HG03460 (cell line): ENCODE measurements around the gene PLEKHA4.
"Not testable (repeated sequence)": the region's sequence is repeated elsewhere in the genome, so short reads cannot be mapped to it uniquely, and the experiment has no call there.

ENCODE experiments used
- ATAC-seq: cut with Tn5 transposase; IDR thresholded peaks from one replicate; pipeline ENCODE4 v1.9.1; 2021; ENCODE audit not compliant: unreplicated experiment

PLEKHA4 gene

DNA sequence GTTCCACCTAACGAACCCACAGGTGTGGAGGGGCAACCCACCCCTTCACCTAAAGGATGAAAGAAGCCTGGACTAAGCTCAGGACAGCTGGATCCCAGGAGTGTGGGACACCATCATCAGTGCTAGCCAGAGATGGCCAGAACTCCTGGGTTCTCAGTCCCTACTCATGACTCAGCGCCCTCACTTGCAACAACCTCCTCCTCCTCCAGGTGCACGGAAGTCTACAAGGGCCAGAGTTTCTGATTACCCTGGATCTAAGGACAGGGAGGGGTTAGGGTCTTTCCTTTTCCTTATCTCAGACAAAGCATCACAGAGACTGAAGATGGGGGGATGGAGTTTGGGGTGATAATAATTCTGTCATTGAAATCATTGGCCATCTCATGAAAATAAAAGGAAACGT, 22.1 kb upstream of the PLEKHA4 start:
- no peak for ATAC-seq

DNA sequence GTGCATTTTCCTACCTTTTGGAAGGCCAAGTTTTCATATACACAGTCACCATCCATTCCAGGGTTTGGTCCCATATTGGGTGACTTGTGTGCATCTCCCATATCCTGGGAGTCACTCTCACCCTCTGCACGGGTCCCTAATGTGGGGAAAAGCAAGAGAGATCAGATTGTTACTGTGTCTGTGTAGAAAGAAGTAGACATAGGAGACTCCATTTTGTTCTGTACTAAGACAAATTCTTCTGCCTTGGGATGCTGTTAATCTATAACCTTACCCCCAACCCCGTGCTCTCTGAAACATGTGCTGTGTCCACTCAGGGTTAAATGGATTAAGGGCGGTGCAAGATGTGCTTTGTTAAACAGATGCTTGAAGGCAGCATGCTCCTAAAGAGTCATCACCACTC, 21.1 kb upstream of the PLEKHA4 start:
- not testable (repeated sequence) for ATAC-seq

DNA sequence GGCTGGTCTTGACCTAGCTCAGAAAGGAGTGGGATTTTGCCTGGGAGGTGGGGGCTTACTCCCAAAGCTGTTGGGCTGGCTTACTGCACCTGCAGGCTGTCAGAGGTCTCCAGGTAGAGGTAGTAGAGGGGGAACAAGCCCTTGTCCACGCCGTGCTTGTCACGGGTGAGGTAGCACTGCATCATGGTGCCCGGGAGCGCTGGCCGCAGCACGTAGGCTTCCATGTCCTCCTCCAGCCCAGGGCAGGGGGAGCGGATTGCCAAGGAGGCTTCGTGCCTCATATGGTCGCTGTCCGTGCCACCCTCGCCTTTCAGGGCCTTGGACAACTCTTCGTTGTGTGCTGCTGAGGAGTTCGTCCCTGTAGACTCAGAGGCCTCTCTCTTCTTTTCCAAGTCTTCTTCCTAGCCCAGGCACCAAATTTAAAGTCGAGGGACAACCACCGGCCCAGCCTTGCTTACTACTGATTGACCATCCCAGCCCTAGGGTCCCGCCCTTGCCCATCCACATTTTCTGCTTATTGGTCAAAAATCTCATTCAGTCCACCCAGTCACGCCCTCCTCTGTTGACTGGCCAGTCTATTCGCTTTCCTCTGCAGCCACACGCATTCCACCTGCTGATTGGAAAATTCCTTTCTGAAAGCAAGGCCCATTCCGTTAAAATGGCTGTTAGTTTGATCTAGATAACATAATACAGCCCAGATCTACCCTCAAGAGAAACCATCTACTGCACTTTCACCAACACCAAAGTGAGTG, 19.6 kb upstream of the PLEKHA4 start:
- no peak for ATAC-seq

DNA sequence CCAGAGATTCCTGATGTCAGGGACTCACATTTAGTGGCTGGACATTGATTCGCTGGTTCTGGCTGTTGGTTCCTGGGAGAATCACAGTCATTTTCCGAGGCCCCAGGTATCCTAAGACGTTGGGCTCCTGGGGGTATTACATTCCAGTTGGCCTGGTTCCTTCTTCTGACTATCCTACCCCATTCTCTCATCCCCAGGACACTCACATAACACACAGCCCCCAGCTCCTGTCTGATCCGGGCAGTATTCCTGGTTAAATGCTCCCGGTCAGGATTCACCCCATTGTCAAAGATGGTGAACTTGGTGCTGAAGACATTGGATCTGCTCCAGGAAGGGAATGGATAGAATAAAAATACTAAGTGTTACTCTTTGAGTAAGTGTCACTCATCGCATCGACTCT, 15.3 kb upstream of the PLEKHA4 start:
- ATAC-seq, result no peak

DNA sequence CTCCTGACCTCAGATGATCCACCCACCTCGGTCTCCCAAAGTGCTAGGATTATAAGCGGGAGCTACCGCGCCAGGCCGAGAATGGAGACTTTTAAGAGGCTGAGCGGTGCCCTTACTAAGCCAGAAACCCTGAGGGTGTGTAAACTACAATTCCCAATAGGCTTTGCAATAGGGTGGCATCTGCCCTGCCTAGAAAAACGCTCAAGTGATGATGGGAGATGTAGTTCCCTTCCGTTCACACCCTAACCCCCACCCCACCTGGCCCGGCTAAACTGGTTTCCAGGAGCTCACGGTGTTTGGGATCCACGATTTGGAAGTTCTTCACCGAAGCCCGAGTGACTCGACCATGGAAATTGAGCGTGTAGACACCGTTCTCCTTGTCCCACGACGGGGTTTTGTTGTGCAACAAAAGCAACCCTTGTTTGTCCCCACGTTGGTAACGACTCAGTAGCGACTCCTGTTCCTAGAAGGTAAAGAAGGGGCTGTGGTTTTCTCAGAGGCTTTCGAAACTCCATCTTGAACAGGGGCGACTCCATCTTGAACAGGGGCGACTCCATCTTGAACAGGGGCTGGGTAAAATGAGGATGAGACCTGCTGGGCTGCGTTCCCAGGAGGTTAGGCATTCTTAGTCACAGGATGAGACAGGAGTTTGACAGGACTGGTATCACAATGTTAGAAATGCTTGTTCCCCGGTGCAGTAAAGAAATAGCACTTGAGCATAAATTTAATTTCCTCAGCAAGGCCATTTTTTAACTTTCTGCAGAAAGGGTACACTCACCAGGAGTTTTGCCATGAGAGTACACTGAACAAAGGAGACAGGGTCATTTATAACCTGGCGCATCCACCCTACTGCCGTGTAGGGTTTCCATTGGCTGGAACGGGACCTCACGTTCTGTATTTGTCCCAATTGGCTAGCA, 13.6 kb upstream of the PLEKHA4 start:
- no peak for ATAC-seq

DNA sequence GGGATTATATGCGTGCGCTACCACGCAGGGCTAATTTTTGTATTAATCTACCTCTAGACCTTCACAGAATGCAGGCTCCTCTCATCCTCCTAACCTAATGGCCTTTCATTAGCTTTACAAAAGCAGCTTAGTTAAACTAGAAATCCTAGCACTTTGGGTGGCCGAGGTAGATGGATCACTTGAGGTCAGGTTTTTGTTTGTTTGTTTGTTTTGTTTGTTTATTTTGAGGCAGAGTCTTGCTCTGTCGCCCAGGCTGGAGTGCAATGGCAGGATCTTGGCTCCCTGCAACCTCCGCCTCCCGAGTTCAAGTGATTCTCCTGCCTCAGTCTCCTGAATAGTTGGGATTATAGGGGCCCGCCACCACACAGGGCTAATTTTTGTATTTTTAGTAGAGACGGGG, 11.3 kb upstream of the PLEKHA4 start:
- not testable (repeated sequence) for ATAC-seq

DNA sequence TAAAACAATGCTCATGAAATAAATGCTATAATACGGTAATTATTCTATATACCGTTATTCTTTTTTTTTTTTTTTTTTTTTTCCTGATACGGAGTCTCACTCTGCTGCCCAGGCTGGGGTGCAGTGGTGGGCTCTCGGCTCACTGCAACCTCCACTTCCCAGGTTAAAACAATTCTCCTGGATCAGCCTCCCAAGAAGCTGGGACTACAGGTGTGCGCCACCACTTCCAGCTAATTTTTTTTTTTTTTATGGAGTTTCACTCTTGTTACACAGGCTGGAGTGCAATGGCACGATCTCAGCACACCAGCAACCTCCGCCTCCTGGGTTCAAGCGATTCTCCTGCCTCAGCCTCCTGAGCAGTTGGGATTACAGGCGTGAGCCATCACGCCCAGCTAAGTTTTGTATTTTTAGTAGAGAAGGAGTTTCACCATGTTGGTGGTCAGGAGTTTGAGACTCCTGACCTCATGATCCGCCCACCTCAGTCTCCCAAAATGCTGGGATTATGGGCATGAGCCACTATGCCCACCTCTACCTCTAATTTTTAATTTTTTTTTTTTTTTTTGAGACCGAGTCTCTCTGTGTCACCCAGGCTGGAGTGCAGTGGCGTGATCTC, 10.7 kb upstream of the PLEKHA4 start:
- no peak for ATAC-seq

DNA sequence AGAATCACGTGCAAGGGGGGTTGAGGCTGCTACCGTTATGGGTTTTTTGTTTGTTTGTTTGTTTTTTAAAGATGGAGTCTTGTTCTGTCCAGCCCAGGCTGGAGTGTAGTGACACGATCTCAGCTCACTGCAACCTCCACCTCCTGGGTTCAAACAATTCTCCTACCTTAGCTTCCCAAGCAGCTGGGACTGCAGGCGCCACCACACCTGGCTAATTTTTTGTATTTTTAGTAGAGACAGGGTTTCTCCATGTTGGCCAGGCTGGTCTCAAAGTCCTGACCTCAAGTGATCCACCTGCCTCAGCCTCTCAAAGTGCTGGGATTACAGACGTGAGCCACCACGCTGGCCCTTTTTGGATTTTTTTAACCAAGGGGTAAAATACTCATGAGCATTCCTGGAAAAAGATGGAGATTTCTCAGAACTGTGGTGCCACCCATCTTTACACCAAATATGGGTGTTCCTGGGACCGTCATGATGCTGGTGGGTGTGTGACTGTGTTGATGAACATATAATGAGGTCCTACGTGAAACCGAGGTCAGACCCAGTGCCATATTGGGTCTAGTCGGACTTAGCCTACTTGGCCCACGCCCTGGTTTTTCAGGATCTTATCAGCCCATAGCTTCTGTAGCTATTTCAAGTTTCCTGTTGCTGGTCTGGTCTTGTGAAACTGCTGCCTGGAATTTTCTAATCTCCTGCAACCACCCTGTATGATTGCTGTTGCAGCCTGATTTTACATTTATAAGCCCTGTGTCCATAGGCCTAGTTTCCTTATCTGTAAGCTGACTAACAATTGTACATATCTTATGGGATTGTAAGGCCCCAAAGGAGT, 10.0 kb upstream of the PLEKHA4 start:
- no peak for ATAC-seq

DNA sequence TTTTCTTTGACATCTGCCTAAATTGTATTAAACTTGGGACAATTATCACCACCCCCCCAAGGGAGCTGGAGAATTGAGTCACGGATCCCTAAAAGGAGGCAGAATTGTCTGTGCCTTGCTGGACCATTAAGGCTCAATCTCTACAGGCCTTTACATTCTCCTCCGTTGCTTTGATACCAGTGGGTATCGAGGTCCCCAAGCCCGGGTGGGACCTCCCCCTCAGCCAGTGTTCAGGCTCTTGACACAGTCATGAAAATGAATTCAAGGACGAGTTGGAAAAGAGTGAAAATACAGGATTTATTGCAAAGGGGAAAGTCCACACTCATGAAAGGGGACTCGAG, 9.4 kb upstream of the PLEKHA4 start:
- ATAC-seq, result no peak

DNA sequence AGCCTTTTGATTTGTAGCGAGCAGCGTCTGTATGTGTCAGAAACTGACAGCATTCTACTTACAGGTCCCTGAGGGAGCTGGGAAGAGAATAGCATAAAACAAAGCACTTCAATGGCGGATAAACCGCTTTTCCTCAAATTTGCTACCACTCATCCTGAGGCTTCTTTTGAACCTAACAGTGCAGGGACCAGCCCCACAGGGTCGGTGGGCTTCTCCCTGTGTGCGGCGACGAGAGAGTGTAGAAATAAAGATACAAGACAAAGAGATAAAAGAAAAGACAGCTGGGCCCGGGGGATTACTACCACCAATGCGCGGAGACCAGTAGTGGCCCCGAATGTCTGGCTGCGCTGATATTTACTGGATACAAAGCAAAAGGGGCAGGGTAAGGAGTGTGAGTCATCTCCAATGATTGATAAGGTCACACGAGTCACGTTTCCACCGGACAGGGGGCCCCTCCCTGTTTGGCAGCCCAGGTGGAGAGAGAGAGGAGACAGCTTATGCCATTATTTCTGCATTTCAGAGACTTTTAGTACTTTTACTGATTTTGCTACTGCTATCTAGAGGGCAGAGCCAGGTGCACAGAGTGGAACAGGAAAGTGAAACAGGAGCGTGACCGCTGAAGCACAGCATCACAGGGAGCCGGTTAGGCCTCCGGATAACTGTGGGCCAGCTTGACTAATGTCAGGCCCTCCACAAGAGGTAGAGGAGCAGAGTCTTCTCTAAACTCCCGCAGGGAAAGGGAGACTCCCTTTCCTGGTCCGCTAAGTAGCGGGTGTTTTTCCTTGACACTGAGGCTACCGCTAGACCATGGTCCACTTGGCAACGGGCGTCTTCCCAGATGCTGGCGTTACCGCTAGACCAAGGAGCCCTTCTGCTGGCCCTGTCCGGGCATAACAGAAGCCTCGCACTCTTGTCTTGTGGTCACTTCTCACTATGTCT, 7.9 kb upstream of the PLEKHA4 start:
- ATAC-seq, result not testable (repeated sequence)

DNA sequence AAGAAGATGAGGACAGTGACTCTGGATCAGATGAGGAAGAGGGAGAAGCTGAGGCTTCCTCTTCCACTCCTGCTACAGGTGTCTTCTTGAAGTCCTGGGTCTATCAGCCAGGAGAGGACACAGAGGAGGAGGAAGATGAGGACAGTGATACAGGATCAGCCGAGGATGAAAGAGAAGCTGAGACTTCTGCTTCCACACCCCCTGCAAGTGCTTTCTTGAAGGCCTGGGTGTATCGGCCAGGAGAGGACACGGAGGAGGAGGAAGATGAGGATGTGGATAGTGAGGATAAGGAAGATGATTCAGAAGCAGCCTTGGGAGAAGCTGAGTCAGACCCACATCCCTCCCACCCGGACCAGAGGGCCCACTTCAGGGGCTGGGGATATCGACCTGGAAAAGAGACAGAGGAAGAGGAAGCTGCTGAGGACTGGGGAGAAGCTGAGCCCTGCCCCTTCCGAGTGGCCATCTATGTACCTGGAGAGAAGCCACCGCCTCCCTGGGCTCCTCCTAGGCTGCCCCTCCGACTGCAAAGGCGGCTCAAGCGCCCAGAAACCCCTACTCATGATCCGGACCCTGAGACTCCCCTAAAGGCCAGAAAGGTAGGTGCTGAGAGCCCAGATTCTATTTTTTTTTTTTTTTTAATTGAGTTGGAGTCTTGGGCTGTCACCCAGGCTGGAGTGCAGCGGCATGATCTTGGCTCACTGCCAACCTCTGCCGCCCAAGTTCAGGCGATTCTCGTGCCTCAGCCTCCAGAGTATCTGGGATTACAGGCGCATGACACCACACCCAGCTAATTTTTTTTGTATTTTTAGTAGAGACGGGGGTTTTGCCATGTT, 6.1 kb upstream of the PLEKHA4 start:
- no peak for ATAC-seq

DNA sequence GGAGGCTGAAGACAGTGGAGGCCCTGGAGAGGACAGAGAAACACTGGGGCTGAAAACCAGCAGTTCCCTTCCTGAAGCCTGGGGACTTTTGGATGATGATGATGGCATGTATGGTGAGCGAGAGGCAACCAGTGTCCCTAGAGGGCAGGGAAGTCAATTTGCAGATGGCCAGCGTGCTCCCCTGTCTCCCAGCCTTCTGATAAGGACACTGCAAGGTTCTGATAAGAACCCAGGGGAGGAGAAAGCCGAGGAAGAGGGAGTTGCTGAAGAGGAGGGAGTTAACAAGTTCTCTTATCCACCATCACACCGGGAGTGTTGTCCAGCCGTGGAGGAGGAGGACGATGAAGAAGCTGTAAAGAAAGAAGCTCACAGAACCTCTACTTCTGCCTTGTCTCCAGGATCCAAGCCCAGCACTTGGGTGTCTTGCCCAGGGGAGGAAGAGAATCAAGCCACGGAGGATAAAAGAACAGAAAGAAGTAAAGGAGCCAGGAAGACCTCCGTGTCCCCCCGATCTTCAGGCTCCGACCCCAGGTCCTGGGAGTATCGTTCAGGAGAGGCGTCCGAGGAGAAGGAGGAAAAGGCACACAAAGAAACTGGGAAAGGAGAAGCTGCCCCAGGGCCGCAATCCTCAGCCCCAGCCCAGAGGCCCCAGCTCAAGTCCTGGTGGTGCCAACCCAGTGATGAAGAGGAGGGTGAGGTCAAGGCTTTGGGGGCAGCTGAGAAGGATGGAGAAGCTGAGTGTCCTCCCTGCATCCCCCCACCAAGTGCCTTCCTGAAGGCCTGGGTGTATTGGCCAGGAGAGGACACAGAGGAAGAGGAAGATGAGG, 5.3 kb upstream of the PLEKHA4 start:
- no peak for ATAC-seq

DNA sequence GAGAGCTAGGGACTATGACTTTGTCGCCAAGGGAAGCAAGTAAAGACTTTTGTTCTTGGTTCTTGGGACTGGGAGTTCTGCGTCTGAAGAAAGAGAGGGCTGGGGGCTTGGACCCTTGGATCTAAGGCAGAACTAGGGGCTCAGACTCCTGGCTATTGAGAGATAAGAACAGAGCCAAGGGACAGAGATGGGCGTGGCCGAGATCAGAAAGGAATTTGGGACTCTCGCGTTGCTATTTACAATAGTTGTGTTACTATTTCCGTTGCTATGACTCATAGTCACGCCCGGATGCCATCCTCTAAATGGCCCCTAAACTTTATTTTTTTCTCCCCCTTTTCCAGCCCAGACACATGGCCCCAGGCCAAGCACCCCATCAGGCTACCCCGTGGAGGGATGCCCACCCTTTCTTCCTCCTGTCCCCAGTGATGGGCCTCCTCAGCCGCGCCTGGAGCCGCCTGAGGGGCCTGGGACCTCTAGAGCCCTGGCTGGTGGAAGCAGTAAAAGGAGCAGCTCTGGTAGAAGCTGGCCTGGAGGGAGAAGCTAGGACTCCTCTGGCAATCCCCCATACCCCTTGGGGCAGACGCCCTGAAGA, 4.6 kb upstream of the PLEKHA4 start:
- no peak for ATAC-seq

DNA sequence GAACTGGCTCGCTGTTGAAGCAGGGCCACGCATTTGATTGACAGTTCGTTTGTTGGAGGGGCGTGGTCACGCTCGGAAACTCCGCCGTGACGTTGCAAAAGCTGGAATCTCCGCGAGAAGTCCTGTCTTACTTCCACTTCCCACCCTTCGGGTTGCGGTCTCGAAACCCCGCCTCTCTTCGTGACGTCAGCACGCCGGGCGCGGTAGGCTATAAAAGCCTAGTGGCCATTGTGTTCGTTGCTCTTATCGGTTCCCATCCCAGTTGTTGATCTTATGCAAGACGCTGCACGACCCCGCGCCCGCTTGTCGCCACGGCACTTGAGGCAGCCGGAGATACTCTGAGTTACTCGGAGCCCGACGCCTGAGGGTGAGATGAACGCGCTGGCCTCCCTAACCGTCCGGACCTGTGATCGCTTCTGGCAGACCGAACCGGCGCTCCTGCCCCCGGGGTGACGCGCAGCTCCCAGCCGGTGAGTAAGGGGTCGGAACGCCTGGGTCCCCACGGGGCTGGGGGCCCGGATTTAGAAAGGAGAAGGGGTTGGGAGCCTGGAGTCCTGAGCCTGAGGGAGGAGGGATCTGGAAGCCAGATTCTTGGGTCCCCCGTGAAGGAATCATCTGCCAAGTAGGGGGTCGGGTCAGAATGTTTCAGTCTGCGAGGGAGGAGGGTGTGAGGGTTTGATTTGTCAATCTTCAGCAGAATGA, 3.9 kb upstream of the PLEKHA4 start, which contains the start of gene PPP1R15A:
Gene PPP1R15A (plus strand): TSS at position 240 of the 702 bp plus-strand sequence. CDS start 813 bp downstream, outside the sequence.
- peak; percentile 39 for ATAC-seq

DNA sequence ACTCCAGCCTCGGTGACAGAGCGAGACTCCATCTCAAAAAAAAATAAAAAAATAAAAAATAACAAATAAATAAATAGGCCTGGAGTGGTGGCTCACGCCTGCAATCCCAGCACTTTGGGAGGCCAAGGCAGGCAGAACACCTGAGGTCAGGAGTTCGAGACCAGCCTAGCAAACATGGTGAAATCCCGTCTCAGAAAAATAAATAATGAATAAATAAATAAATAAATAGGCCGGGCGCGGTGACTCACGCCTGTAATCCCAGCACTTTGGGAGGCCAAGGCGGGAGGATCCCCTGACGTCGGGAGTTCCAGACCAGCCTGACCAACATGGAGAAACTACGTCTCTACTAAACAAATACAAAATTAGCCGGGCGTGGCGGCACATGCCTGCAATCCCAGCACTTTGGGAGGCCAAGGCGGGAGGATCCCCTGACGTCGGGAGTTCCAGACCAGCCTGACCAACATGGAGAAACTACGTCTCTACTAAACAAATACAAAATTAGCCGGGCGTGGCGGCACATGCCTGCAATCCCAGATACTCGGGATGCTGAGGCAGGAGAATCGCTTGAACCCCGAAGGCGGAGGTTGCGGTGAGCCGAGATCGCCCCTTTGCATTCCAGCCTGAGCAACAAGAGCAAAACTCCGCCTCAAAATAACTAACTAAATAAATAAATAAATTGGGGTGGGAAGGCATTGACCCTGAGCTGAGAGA, 3.2 kb upstream of the PLEKHA4 start:
- not testable (repeated sequence) for ATAC-seq

DNA sequence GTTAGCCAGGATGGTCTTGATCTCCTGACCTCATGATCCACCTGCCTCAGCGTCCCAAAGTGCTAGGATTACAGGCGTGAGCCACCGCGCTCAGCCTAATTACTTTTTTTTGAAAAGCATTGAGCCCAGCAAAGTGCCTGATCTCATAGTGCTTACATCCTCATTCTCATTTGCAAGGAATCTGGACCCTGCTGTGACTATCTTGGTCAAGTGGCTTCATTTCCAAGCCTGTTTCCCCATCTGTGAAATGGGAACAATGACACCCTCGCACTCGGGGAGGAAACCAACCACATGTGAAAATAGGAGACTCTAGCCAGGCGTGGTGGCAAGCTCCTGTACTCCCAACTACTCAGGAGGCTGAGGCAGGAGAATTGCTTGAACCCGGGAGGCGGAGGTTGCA, 1.6 kb upstream of the PLEKHA4 start:
- no peak for ATAC-seq
